HG03460 (cell line): ENCODE data around the gene STT3A.

Experiments used
- ATAC-seq: cut with Tn5 transposase; IDR thresholded peaks from one replicate; pipeline ENCODE4 v1.9.1; 2021; ENCODE audit not compliant: unreplicated experiment

Gene STT3A

DNA sequence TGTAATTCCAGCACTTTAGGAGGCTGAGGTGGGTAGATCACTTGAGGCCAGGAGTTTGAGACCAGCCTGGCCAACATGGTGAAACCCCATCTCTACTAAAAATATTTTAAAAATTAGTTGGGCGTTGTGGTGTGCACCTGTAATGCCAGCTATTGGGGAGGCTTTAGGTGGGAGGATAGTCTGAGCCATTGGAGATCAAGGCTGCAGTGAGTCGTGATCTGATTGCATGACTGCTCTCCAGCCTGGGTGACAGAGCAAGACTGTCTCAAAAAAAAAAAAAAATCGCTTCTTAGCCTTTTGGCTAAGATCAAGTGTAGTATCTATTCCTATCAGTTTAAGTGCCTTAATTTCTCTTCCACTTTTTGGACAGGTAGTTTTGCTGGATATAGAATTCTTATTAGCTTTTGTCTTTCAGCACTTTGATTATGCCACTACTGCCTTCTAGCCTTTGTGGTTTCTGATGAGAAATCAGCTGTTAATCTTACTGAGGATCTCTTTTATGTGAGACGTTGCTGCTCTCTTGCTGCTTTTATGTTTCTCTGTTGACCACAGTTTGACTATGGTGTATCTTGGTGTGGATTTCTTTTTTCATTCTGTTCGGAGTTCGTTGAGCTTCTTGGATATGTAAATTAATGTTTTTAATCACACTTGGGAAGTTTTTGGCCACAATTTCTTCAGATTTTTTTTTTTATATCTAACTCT lies 57.0 kb downstream of the STT3A start:
- ATAC-seq, result no peak

DNA sequence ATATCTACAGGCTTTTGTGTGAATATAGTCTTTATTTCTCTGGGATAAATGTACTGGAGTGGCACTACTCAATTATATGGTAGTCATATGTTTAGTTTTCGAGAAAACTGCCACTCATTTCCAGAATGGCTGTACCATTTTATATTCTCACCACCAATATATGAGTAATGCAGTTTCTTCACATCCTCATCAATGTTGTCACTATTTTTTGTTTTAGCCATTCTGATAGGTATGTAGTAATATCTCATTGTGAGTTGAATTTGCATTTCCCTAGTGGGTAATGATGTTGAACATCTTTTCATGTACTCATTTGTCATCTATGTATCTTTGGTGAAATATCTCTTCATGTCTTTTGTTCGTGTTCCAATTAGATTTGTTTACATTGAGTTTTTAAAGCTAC lies 70.0 kb downstream of the STT3A start:
- no peak for ATAC-seq

DNA sequence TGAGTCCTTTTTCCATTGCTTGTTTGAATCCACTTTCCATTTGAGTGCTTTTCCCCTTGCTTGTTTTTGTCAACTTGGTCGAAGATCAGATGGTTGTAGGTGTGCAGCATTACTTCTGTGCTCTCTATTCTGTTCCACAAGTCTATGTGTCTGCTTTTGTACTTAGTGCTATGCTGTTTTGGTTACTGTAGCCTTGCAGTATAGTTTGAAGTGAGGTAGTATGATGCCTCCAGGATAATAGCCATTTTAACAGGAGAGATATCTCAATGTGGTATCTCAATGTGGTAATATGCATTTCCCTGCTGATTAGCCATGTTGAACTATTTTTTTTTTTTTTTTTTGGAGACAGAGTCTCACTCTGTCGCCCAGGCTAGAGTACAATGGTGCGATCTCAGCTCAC lies 71.3 kb downstream of the STT3A start:
- no peak for ATAC-seq

DNA sequence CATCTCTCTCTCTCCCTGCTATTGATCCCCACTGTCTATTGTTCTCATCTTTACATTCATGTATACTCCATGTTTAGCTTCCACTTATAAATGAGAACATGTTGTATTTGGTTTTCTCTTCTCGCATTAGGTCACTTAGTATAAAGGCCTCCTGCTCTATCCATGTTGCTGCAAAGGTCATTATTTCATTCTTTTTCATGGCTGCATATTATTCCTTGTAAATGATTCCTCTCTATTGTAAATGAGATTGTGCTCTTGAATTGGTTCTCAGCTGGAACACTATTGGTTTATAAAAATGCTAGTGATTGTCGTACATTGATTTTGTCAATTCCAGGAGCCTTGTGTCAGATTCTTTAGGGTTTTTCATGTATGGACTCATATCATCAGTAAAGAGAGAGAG lies 74.5 kb downstream of the STT3A start:
- ATAC-seq, result no peak

DNA sequence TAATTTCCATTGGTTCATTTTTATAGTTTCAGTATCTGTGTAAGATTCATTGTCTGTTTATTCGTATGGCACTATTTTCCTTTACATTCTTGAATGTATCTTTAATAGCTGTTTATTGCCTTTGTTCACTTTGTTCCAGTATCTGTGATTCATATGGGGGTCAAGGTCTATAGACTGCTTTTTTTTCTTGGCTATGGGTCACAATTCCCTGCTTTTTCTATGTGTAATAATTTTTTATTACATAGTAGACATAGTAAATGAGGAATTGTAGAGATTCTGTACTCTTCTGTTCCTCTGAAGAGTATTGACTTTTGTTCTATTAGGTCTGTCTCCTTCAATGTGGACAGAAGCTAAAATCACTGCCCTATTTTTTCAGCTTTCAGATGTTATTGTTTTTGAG lies 77.5 kb downstream of the STT3A start:
- ATAC-seq, result no peak

DNA sequence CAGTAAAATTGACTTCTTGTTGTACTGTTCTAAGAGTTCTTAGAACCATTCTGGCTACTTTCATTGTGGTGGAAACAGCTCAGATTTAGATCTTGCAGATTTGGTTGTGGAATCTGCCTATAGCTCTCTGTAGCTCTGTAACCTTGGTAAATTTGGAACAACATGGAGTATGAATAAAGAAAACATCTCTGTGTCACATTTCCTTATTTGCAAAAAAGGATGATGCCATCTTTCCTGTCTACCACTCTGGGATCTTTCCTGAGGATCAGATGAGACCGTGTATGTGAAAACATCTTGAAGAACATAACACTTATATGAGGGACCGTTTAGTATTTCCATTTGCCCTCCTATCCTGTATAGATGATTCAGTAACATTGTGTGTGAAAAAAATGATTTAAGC lies 78.9 kb downstream of the STT3A start:
- no peak for ATAC-seq
